SK-N-SH treated with all-trans-retinoic acid at 6 μM for 48 hours (cell line): ENCODE measurements around the gene NFAM1.

Experiments used
- ATAC-seq: fragments of 200-7000 bp; cut with Tn5 transposase; 3 replicates; pipeline ENCODE4 v1.9.1; 2020; ENCODE audit warnings: mild to moderate bottlenecking, moderate library complexity
- ARNTL ChIP-seq: fragments of 450-650 bp; formaldehyde crosslinking; IDR thresholded peaks from 2 replicates; pipeline ENCODE4 v1.5.0; 2020; ENCODE audit warnings: low read depth, mild to moderate bottlenecking, moderate library complexity, borderline replicate concordance
- CSDC2 ChIP-seq: fragments of 250-450 bp; sonication (Bioruptor Pico); IDR thresholded peaks from 2 replicates; pipeline ENCODE4 v1.5.0; 2020; ENCODE audit warnings: mild to moderate bottlenecking, moderate library complexity
- ESRRG ChIP-seq: fragments of 250-450 bp; sonication (Bioruptor Pico); IDR thresholded peaks from 2 replicates; pipeline ENCODE4 v1.6.1; 2021; ENCODE audit warnings: mild to moderate bottlenecking
- GLIS3 ChIP-seq: fragments of 250-450 bp; sonication (Bioruptor Pico); IDR thresholded peaks from 2 replicates; pipeline ENCODE4 v1.5.0; 2020; ENCODE audit warnings: mild to moderate bottlenecking, moderate library complexity
- ISL1 ChIP-seq: fragments of 250-450 bp; sonication (Bioruptor Pico); IDR thresholded peaks from 2 replicates; pipeline ENCODE4 v2.1.2; 2022; ENCODE audit warnings: mild to moderate bottlenecking, moderate library complexity
- OSR1 ChIP-seq: fragments of 250-450 bp; sonication (Bioruptor Pico); IDR thresholded peaks from 2 replicates; pipeline ENCODE4 v1.8.0; 2022; ENCODE audit warnings: moderate library complexity, mild to moderate bottlenecking, inconsistent platforms
- PPARA ChIP-seq: fragments of 250-450 bp; sonication (Bioruptor Pico); IDR thresholded peaks from 2 replicates; pipeline ENCODE4 v1.5.0; 2020; ENCODE audit warnings: mild to moderate bottlenecking, borderline replicate concordance
- RARB ChIP-seq: fragments of 250-450 bp; sonication (Bioruptor Pico); IDR thresholded peaks from 2 replicates; pipeline ENCODE4 v1.8.0; 2021; ENCODE audit warnings: mild to moderate bottlenecking, moderate library complexity
- SNAI2 ChIP-seq: fragments of 250-450 bp; sonication (Bioruptor Pico); IDR thresholded peaks from 2 replicates; pipeline ENCODE4 v1.5.0; 2020; ENCODE audit warnings: mild to moderate bottlenecking, moderate library complexity
- TCF4 ChIP-seq: fragments of 250-450 bp; sonication (Bioruptor Pico); IDR thresholded peaks from 2 replicates; pipeline ENCODE4 v1.8.0; 2021; ENCODE audit warnings: mild to moderate bottlenecking, moderate library complexity, borderline replicate concordance
- TOX ChIP-seq: fragments of 250-450 bp; sonication (Bioruptor Pico); IDR thresholded peaks from 2 replicates; pipeline ENCODE4 v1.8.0; 2021; ENCODE audit warnings: mild to moderate bottlenecking, moderate library complexity, borderline replicate concordance
- ZC3H10 ChIP-seq: fragments of 250-450 bp; sonication (Bioruptor Pico); IDR thresholded peaks from 2 replicates; pipeline ENCODE4 v1.5.1; 2021; ENCODE audit warnings: mild to moderate bottlenecking, moderate library complexity
- ZFP30 ChIP-seq: fragments of 450-650 bp; formaldehyde crosslinking; IDR thresholded peaks from 2 replicates; pipeline ENCODE4 v1.5.0; 2022; ENCODE audit warnings: mild to moderate bottlenecking, moderate library complexity
- ZNF565 ChIP-seq: fragments of 450-650 bp; formaldehyde crosslinking; conservative IDR thresholded peaks from 2 replicates; pipeline ENCODE4 v1.5.0; 2020; ENCODE audit warnings: low read depth, mild to moderate bottlenecking, moderate library complexity
- ZNF70 ChIP-seq: fragments of 450-650 bp; formaldehyde crosslinking; IDR thresholded peaks from 2 replicates; pipeline ENCODE4 v1.5.0; 2020; ENCODE audit warnings: mild to moderate bottlenecking, moderate library complexity
- ZNF8 ChIP-seq: fragments of 450-650 bp; formaldehyde crosslinking; IDR thresholded peaks from 2 replicates; pipeline ENCODE4 v1.5.0; 2020; ENCODE audit warnings: mild to moderate bottlenecking, moderate library complexity
- TF ChIP-seq, protein P1 (sequence below): fragments of 250-450 bp; sonication (Bioruptor Pico); IDR thresholded peaks from 2 replicates; pipeline ENCODE4 v1.5.1; 2020; ENCODE audit warnings: low read depth, mild to moderate bottlenecking, moderate library complexity
- TF ChIP-seq, protein P2 (sequence below): fragments of 250-450 bp; sonication (Bioruptor Pico); IDR thresholded peaks from 2 replicates; pipeline ENCODE4 v1.8.0; 2020; ENCODE audit warnings: mild to moderate bottlenecking, moderate library complexity, borderline replicate concordance
- TF ChIP-seq, protein P3 (sequence below): fragments of 250-450 bp; sonication (Bioruptor Pico); IDR thresholded peaks from 2 replicates; pipeline ENCODE4 v1.5.0; 2020; ENCODE audit warnings: mild to moderate bottlenecking, moderate library complexity
- TF ChIP-seq, protein P4 (sequence below): fragments of 250-450 bp; sonication (Bioruptor Pico); IDR thresholded peaks from 2 replicates; pipeline ENCODE4 v1.5.1; 2021; ENCODE audit warnings: mild to moderate bottlenecking, moderate library complexity

NFAM1 gene

DNA sequence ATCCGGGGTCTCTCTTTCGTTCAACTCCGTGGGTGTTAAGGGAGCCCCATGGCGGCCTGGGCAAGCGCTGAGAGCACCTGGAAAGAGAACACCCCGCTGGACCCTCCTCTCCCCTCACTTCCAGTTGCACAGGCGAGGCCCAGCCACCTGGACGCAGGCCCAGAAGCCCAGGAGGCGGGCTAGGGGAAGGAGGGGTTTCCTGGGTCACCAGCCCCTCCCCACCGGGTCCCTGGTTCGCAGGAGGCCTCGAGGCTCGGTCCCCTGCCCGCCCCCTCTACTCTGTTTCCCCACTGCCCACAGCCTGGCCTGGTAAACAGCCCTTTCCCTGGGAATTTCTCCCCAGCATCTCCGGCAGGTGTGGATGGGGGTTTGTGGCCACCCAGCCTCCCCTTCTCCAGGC lies 8.5 kb upstream of the NFAM1 start:
- ATAC-seq, result no peak
- TF ChIP-seq GLIS3 (CRISPR knock-in tag), result no peak
- TF ChIP-seq, protein P1, sequence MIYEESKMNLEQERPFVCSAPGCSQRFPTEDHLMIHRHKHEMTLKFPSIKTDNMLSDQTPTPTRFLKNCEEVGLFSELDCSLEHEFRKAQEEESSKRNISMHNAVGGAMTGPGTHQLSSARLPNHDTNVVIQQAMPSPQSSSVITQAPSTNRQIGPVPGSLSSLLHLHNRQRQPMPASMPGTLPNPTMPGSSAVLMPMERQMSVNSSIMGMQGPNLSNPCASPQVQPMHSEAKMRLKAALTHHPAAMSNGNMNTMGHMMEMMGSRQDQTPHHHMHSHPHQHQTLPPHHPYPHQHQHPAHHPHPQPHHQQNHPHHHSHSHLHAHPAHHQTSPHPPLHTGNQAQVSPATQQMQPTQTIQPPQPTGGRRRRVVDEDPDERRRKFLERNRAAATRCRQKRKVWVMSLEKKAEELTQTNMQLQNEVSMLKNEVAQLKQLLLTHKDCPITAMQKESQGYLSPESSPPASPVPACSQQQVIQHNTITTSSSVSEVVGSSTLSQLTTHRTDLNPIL (CRISPR knock-in tag), result no peak
- no peak for TF ChIP-seq OSR1
- no peak for TF ChIP-seq ZNF70
- TF ChIP-seq, protein P2, sequence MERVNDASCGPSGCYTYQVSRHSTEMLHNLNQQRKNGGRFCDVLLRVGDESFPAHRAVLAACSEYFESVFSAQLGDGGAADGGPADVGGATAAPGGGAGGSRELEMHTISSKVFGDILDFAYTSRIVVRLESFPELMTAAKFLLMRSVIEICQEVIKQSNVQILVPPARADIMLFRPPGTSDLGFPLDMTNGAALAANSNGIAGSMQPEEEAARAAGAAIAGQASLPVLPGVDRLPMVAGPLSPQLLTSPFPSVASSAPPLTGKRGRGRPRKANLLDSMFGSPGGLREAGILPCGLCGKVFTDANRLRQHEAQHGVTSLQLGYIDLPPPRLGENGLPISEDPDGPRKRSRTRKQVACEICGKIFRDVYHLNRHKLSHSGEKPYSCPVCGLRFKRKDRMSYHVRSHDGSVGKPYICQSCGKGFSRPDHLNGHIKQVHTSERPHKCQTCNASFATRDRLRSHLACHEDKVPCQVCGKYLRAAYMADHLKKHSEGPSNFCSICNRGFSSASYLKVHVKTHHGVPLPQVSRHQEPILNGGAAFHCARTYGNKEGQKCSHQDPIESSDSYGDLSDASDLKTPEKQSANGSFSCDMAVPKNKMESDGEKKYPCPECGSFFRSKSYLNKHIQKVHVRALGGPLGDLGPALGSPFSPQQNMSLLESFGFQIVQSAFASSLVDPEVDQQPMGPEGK (CRISPR knock-in tag), result no peak
- TF ChIP-seq SNAI2 (CRISPR knock-in tag), result no peak
- no peak for TF ChIP-seq ESRRG (CRISPR knock-in tag)
- no peak for TF ChIP-seq TOX (CRISPR knock-in tag)

DNA sequence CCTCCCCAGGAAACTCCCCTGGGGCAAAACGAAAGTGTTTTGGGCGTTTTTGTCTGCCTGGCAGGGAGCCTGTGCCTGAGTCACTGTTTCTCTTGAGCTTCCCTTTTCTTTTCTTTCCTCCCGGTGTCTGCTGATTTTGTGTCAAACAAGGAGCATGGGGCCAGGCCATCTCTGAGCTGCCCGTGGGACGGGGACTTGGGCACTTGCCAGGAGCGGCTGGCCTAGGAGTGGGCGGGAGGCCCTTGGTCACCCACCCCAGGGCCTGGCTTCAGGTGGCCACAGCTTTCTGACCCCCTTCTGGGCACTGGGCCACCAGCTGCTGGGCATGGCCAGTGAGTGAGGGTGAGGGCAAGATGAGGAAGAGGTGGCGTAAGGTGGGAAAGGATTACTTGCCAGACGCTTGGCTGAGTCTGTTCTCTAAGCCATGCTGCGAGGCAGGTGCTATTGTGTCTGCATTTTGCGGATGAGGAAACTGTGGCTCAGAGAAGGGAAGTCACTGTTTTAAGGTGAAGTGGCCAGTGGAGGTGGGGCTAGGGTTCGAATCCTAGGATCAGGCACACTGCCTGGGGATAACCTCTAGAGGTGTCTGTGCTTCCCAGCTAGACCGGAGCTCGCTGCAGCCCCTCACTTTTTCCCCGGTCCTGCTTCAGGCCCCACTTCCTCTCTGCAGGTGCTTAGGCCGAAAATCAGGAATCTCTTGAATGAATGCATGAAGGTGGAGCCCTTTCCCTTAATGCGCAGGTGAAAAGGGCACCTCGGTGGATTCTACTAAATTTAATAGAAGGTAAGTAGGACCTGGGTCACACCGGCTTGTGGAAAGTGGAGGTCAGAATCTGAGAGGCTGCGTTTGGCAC lies 7.8 kb upstream of the NFAM1 start:
- TF ChIP-seq TCF4 (CRISPR knock-in tag) (no peak), ZNF565 (CRISPR knock-in tag) (no peak), ZNF70 (no peak), CSDC2 (CRISPR knock-in tag) (no peak), GLIS3 (CRISPR knock-in tag) (no peak), OSR1 (no peak), ISL1 (CRISPR knock-in tag) (no peak), ARNTL (CRISPR knock-in tag) (no peak), RARB (CRISPR knock-in tag) (no peak), PPARA (no peak), TOX (CRISPR knock-in tag) (no peak), ZNF8 (CRISPR knock-in tag) (no peak)
- TF ChIP-seq, protein P2 (CRISPR knock-in tag), result no peak
- TF ChIP-seq, protein P1 (CRISPR knock-in tag), result no peak
- TF ChIP-seq, protein P3, sequence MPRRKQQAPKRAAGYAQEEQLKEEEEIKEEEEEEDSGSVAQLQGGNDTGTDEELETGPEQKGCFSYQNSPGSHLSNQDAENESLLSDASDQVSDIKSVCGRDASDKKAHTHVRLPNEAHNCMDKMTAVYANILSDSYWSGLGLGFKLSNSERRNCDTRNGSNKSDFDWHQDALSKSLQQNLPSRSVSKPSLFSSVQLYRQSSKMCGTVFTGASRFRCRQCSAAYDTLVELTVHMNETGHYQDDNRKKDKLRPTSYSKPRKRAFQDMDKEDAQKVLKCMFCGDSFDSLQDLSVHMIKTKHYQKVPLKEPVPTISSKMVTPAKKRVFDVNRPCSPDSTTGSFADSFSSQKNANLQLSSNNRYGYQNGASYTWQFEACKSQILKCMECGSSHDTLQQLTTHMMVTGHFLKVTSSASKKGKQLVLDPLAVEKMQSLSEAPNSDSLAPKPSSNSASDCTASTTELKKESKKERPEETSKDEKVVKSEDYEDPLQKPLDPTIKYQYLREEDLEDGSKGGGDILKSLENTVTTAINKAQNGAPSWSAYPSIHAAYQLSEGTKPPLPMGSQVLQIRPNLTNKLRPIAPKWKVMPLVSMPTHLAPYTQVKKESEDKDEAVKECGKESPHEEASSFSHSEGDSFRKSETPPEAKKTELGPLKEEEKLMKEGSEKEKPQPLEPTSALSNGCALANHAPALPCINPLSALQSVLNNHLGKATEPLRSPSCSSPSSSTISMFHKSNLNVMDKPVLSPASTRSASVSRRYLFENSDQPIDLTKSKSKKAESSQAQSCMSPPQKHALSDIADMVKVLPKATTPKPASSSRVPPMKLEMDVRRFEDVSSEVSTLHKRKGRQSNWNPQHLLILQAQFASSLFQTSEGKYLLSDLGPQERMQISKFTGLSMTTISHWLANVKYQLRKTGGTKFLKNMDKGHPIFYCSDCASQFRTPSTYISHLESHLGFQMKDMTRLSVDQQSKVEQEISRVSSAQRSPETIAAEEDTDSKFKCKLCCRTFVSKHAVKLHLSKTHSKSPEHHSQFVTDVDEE, result no peak
- ATAC-seq, result no peak

DNA sequence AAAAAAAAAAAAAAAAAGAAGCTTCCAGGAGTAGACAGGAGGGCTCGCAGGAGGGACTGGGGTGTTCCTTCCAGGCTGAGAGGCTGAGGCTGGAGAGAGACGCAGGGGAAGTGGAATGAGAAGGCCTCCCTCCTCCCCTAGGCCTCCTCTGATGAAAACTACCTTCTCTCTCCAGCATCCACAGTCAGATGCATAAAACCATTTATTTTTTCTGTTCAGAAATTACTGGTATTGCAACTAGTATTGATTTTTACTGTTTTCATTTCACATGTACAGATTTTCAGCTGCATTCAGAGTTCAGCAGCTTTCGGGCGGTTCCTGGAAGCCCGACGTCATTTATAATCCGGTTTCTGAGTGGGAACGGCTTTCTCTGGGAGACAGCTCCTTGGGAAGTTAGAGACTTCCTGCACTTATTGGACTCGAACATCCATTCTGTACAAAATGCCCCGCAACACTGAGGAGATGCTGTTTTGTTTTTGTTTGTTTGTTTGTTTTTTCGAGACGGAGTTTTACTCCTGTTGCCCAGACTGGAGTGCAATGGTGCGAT lies 6.9 kb upstream of the NFAM1 start:
- no peak for ATAC-seq
- no peak for TF ChIP-seq TOX (CRISPR knock-in tag)
- TF ChIP-seq, protein P3, result no peak
- TF ChIP-seq CSDC2 (CRISPR knock-in tag), result no peak
- TF ChIP-seq ZFP30 (CRISPR knock-in tag), result no peak
- TF ChIP-seq OSR1, result no peak
- TF ChIP-seq TCF4 (CRISPR knock-in tag), result no peak
- TF ChIP-seq, protein P4, sequence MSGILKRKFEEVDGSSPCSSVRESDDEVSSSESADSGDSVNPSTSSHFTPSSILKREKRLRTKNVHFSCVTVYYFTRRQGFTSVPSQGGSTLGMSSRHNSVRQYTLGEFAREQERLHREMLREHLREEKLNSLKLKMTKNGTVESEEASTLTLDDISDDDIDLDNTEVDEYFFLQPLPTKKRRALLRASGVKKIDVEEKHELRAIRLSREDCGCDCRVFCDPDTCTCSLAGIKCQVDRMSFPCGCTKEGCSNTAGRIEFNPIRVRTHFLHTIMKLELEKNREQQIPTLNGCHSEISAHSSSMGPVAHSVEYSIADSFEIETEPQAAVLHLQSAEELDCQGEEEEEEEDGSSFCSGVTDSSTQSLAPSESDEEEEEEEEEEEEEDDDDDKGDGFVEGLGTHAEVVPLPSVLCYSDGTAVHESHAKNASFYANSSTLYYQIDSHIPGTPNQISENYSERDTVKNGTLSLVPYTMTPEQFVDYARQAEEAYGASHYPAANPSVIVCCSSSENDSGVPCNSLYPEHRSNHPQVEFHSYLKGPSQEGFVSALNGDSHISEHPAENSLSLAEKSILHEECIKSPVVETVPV (CRISPR knock-in tag), result no peak
- TF ChIP-seq, protein P1 (CRISPR knock-in tag), result no peak
- TF ChIP-seq ISL1 (CRISPR knock-in tag), result no peak
- no peak for TF ChIP-seq ZNF70
- TF ChIP-seq ZC3H10 (CRISPR knock-in tag), result no peak
